Mesendoderm (in vitro differentiated cells): ENCODE data around the gene ADARB2.

ENCODE experiments used
- DNase-seq: peaks from one replicate; pipeline ENCODE4 v3.0.0; 2013
- H2AK5ac ChIP-seq: 2 replicates; pipeline ENCODE4 v1.6.1; 2013; ENCODE audit warnings: low read length, inconsistent platforms
- H2BK120ac ChIP-seq: 2 replicates; pipeline ENCODE4 v1.6.1; 2013; ENCODE audit warnings: low read depth, mild to moderate bottlenecking, low read length, moderate library complexity, mixed read lengths
- H2BK15ac ChIP-seq: replicated peaks from 2 replicates; pipeline ENCODE4 v1.6.1; 2013; ENCODE audit warnings: low read depth, mild to moderate bottlenecking, moderate library complexity
- H2BK5ac ChIP-seq: 2 replicates; pipeline ENCODE4 v1.6.1; 2013; ENCODE audit warnings: low read length, inconsistent platforms
- H3K18ac ChIP-seq: 2 replicates; pipeline ENCODE4 v1.6.1; 2013; ENCODE audit warnings: mild to moderate bottlenecking, low read length, mixed read lengths
- H3K23ac ChIP-seq: one replicate; pipeline ENCODE4 v1.6.1; 2013; ENCODE audit warnings: low read length
- H3K27ac ChIP-seq: 2 replicates; pipeline ENCODE4 v1.5.1; 2013; ENCODE audit warnings: low read depth, mild to moderate bottlenecking, inconsistent platforms, low read length, moderate library complexity
- H3K27me3 ChIP-seq: 2 replicates; pipeline ENCODE4 v1.6.1; 2013; ENCODE audit warnings: low read length, control low read depth, mild to moderate bottlenecking, inconsistent platforms; ENCODE audit not compliant: insufficient read depth, poor library complexity
- H3K36me3 ChIP-seq: 2 replicates; pipeline ENCODE4 v1.6.1; 2013; ENCODE audit warnings: low read length, inconsistent platforms; ENCODE audit not compliant: control insufficient read depth, insufficient read depth
- H3K4ac ChIP-seq: one replicate; pipeline ENCODE4 v1.6.1; 2013; ENCODE audit warnings: low read depth, mild to moderate bottlenecking, low read length, moderate library complexity
- H3K4me1 ChIP-seq: 2 replicates; pipeline ENCODE4 v1.6.1; 2013; ENCODE audit warnings: low read depth, low read length, inconsistent platforms; ENCODE audit not compliant: control insufficient read depth
- H3K4me2 ChIP-seq: 2 replicates; pipeline ENCODE4 v1.6.1; 2013; ENCODE audit warnings: low read length
- H3K4me3 ChIP-seq: 2 replicates; pipeline ENCODE4 v1.5.1; 2013; ENCODE audit warnings: mild to moderate bottlenecking, low read length
- H3K56ac ChIP-seq: one replicate; pipeline ENCODE4 v1.6.1; 2013; ENCODE audit warnings: low read length
- H3K79me1 ChIP-seq: 2 replicates; pipeline ENCODE4 v1.6.1; 2013; ENCODE audit warnings: low read length, inconsistent platforms
- H3K79me2 ChIP-seq: 2 replicates; pipeline ENCODE4 v1.6.1; 2013; ENCODE audit warnings: mild to moderate bottlenecking, low read length; ENCODE audit not compliant: control insufficient read depth, insufficient read depth
- H3K9ac ChIP-seq: 2 replicates; pipeline ENCODE4 v1.6.1; 2013; ENCODE audit warnings: low read length, inconsistent platforms
- H4K5ac ChIP-seq: one replicate; pipeline ENCODE4 v1.6.1; 2013; ENCODE audit warnings: low read length
- H4K8ac ChIP-seq: one replicate; pipeline ENCODE4 v1.6.1; 2013; ENCODE audit warnings: low read depth, mild to moderate bottlenecking, control low read depth, low read length, moderate library complexity
- WGBS: extraction: QIAGEN DNeasy Blood & Tissue Kit; methylation state at CpG from one replicate; pipeline ENCODE4 v1.1.7; 2013; ENCODE audit warnings: low lambda C conversion rate, missing lambda C conversion rate; ENCODE audit not compliant: insufficient coverage; ENCODE audit errors: extremely low coverage; 5-methylcytosine and 5-hydroxymethylcytosine counted together

ADARB2 gene

GRCh38 chr10:1205450-1206030 lies 531.8 kb downstream of the ADARB2 start:
- H3K27me3 ChIP-seq: no peaks in the 10 kb centered on the region
- no peak overlapping the region for H3K27ac ChIP-seq
- H4K5ac ChIP-seq: no peak overlapping the region
- H3K9ac ChIP-seq: no peak overlapping the region
- H2BK15ac ChIP-seq: no peak overlapping the region
- no peaks in the 10 kb centered on the region for H3K36me3 ChIP-seq
- H4K8ac ChIP-seq: no peak overlapping the region
- H2BK5ac ChIP-seq: no peak overlapping the region
- no peak overlapping the region for H3K18ac ChIP-seq
- H3K23ac ChIP-seq: no peak overlapping the region
- no peak overlapping the region for H2AK5ac ChIP-seq
- H3K4me3 ChIP-seq: no peak overlapping the region
- H3K4me2 ChIP-seq: no peak overlapping the region
- no peaks in the 10 kb centered on the region for H3K4me1 ChIP-seq
- H3K79me1 ChIP-seq: no peaks in the 10 kb centered on the region
- H3K56ac ChIP-seq: no peak overlapping the region
- H3K79me2 ChIP-seq: no peaks in the 10 kb centered on the region
- no peak overlapping the region for H3K4ac ChIP-seq
- no peak for DNase-seq
- no peak overlapping the region for H2BK120ac ChIP-seq
- WGBS: no CpG with 5 or more reads among the region's 27 CpGs

GRCh38 chr10:1204434-1205326 lies 532.6 kb downstream of the ADARB2 start:
- Histone ChIP-seq H3K4ac (no peak overlapping the region), H4K8ac (no peak overlapping the region), H3K23ac (no peak overlapping the region), H3K79me1 (no peaks in the 10 kb centered on the region), H3K4me1 (no peaks in the 10 kb centered on the region), H3K4me3 (no peak overlapping the region), H3K18ac (no peak overlapping the region), H2BK15ac (no peak overlapping the region), H3K56ac (no peak overlapping the region), H2BK120ac (no peak overlapping the region), H3K9ac (no peak overlapping the region), H2BK5ac (no peak overlapping the region), H3K79me2 (no peaks in the 10 kb centered on the region), H2AK5ac (no peak overlapping the region), H3K4me2 (no peak overlapping the region), H3K36me3 (no peaks in the 10 kb centered on the region), H4K5ac (no peak overlapping the region), H3K27me3 (no peaks in the 10 kb centered on the region), H3K27ac (no peak overlapping the region)
- no peak for DNase-seq
- no CpG with 5 or more reads among the region's 26 CpGs for WGBS

GRCh38 chr10:1203704-1204103 lies 533.6 kb downstream of the ADARB2 start:
- Histone ChIP-seq H3K79me2 (no peaks in the 10 kb centered on the region), H3K56ac (no peak overlapping the region), H3K4me2 (no peak overlapping the region), H3K4me1 (peaks cover under 1% of the 10 kb centered on the region), H4K8ac (no peak overlapping the region), H4K5ac (no peak overlapping the region), H3K18ac (no peak overlapping the region), H2BK120ac (no peak overlapping the region), H3K4ac (no peak overlapping the region), H2AK5ac (no peak overlapping the region), H3K36me3 (no peaks in the 10 kb centered on the region), H3K79me1 (no peaks in the 10 kb centered on the region), H2BK5ac (no peak overlapping the region), H3K27me3 (no peaks in the 10 kb centered on the region), H3K4me3 (no peak overlapping the region), H3K23ac (no peak overlapping the region), H2BK15ac (no peak overlapping the region), H3K9ac (no peak overlapping the region), H3K27ac (no peak overlapping the region)
- no CpG with 5 or more reads among the region's 10 CpGs for WGBS
- no peak for DNase-seq

- Histone ChIP-seq H3K4me1 (peaks cover 2% of the 10 kb centered on the region), H2BK15ac (no peak overlapping the region), H3K4ac (no peak overlapping the region), H2AK5ac (no peak overlapping the region), H3K27me3 (no peaks in the 10 kb centered on the region), H4K8ac (no peak overlapping the region), H3K27ac (no peak overlapping the region), H2BK5ac (no peak overlapping the region), H4K5ac (no peak overlapping the region), H3K56ac (no peak overlapping the region), H3K18ac (no peak overlapping the region), H3K79me1 (no peaks in the 10 kb centered on the region), H2BK120ac (no peak overlapping the region), H3K79me2 (no peaks in the 10 kb centered on the region), H3K4me3 (no peak overlapping the region), H3K36me3 (no peaks in the 10 kb centered on the region), H3K4me2 (no peak overlapping the region), H3K23ac (no peak overlapping the region), H3K9ac (no peak overlapping the region)
- WGBS: no CpG with 5 or more reads among the region's 13 CpGs
- DNase-seq: no peak
Observed at GRCh38 chr10:1203216-1203615, 534.1 kb downstream of the ADARB2 start.

GRCh38 chr10:1202343-1202742 lies 535.0 kb downstream of the ADARB2 start:
- Histone ChIP-seq H3K36me3 (no peaks in the 10 kb centered on the region), H3K27ac (no peak overlapping the region), H2BK120ac (no peak overlapping the region), H3K27me3 (no peaks in the 10 kb centered on the region), H2BK15ac (no peak overlapping the region), H4K5ac (no peak overlapping the region), H3K4ac (no peak overlapping the region), H2AK5ac (no peak overlapping the region), H3K4me3 (no peak overlapping the region), H3K79me1 (no peaks in the 10 kb centered on the region), H3K4me1 (peaks cover 2% of the 10 kb centered on the region), H3K18ac (no peak overlapping the region), H3K56ac (no peak overlapping the region), H3K4me2 (no peak overlapping the region), H3K9ac (no peak overlapping the region), H3K23ac (no peak overlapping the region), H4K8ac (no peak overlapping the region), H3K79me2 (no peaks in the 10 kb centered on the region), H2BK5ac (no peak overlapping the region)
- WGBS: no CpG with 5 or more reads among the region's 11 CpGs
- no peak for DNase-seq
